Measurements from ENCODE around the gene MIA.
"Not testable (repeated sequence)": the region's sequence is repeated elsewhere in the genome, so short reads cannot be mapped to it uniquely, and the experiment has no call there.

The MIA gene

DNA sequence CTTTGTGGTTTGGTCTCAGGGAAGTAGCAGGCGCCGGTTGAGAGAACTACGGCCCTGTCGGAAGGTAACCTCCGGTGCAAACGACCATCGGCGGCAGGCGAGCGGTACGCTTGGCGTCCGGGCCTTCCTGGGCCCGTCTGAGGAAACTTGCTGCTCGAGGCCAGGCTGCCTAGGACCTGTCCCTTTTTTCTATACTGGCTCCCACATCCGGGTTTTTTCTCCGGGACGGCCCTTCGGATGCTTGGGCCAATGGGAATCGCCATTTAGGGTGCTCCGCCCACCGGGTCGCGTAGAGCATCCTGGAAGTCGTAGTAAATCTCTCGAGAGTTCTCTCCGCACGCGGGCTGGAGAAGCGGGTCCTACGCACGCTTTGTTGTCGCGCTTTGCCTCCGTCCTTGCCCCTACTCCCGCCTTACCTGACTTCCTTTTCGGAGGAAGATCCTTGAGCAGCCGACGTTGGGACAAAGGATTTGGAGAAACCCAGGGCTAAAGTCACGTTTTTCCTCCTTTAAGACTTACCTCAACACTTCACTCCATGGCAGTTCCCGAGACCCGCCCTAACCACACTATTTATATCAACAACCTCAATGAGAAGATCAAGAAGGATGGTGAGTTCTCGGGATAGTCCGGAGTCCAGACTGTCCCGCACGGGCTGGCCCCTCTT lies 24.3 kb upstream of the MIA start, which contains the start of gene SNRPA:
TSS of gene SNRPA (plus strand) at position 330 of the 664 bp plus-strand sequence. CDS start at position 536, 206 bp downstream.
- DNase-seq: peak; percentile 91

DNA sequence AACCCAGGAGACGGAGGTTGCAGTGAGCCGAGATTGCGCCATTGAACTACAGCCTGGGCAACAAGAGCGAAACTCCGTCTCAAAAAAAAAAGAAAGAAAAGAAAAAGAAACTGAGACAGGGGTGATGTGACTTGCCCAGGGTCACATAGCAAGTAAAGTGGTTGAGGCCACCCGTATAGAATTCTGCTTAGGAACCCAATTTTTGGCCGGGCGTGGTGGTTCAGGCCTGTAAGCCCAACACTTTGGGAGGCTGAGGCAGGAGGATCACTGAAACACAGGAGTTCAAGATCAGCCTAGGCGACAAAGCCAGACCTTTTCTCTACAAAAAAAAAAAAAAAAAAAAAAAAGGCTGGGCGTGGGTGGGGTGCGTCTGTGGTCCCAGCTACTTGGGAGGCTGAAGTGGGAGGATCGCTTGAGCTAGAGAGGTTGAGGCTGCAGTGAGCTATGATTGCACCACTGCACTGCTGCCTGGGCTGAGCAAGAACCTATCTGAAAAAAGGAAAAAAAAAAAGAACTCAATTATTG lies 23.0 kb upstream of the MIA start:
- no peak for DNase-seq

- no peak for DNase-seq
Measured at GRCh38 chr19:40754611-40755247, 20.6 kb upstream of the MIA start.

DNA sequence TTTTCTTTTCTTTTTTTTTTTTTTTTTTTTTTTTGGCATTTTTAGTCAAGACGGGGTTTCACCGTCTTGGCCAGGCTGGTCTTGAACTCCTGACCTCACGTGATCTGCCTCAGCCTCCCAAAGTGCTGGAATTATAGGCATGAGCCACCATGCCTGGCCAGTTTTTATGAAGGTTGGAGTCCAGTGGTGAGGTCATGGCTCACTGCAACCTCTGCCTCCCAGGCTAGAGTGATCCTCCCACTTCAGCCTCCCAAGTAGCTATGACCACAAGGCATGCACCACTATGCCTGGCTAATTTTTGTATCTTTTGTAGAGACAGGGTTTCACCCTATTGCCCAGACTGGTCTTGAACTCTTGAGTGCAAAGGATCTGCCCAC lies 20.1 kb upstream of the MIA start:
- DNase-seq: no peak

- DNase-seq: no peak
Measured at GRCh38 chr19:40755791-40756190, 19.5 kb upstream of the MIA start.

DNA sequence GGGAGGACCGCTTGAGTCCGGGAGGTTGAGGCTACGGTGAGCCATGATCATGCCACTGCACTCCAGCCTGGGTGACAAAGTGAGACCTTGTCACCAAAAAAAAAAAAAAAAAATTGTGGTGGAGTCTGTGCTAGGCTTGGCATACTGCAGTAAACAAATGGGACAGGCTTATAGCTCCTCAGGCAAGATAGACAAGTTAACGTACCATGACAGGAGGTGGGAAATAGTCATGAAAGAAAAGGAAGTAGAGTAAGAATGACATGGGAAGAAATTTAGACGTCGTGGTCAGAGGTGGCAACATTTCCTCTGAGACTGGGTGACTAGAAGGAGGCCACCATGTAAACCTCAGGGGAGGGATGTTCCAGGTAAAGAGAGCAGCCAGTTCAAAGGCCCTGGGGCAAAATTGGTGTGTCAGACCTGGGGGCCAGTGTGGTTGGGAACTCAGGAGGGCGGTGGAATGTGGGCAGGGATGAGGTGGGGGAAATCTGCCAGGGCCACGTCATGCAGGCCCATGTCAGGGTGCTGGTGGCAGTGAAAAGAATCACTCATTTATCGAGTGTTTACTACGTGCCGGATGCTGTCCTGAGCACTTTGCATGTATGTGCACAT lies 18.7 kb upstream of the MIA start:
- no peak for DNase-seq

- DNase-seq: no peak
Measured at GRCh38 chr19:40758491-40758890, 16.8 kb upstream of the MIA start.

GRCh38 chr19:40759352-40759751 lies 16.0 kb upstream of the MIA start:
- DNase-seq: no peak

DNA sequence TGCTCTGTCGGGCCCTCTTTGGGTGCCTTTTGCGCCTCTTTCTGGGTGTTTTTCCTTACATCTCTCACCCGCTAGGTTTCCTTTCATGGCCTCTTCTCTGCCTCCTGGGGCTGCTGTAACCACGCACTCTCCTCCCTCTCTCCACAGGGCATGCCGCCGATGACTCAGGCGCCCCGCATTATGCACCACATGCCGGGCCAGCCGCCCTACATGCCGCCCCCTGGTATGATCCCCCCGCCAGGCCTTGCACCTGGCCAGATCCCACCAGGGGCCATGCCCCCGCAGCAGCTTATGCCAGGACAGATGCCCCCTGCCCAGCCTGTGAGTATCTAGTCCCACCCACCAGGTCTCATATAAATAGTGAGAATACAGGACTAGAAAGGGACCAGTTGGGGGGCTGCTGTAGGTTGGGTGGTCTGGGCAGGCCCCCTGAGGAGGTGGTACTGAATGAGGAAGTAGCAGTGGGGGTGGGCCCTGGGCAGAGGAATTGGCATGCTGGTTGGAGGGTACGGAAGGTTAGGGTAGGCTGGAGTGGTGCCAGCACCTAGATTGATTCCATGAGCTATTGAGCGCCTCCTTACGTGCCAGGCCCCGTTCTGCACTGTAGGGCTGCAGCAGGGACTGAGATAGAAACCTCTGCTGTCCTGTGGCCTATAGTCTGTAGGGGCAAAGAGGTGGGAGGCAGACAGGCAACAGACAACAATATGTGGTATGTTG lies 12.4 kb upstream of the MIA start:
- DNase-seq: no peak

DNA sequence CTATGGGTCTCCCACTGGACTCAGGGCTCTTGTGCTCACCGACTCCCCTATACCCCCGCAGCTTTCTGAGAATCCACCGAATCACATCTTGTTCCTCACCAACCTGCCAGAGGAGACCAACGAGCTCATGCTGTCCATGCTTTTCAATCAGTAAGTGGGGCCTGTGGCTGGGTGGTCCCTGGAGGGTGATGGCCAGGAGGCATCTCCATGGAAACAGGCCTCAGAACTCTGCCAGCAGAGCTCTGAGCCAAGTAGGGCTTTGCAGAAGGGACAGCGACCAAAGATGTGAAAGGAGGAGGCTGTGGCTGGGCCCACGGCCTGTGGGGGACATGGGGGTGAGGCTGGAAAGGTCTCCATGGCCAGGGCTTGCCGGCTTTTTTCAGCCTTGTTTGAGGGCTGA lies 11.8 kb upstream of the MIA start:
- DNase-seq: no peak

DNA sequence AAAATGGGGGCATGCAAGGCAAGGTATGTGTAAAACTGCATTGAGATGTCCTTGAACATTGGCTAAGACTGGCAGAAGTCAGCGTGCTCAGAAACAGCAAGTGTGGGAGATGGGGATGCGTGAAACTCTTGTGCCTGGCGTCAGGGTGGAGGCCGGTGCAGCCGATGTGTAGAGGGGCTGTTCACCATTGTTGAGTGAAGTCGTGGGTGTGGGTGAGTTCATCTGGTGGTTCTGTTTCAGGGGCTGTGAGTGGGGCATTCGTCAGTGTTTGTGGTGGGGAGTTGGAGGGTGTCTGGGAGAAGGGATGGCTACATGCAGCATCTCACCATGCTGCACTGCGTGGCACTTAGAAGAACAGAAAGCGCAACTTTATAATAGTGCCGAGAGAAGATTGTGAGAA lies 11.4 kb upstream of the MIA start:
- no peak for DNase-seq

DNA sequence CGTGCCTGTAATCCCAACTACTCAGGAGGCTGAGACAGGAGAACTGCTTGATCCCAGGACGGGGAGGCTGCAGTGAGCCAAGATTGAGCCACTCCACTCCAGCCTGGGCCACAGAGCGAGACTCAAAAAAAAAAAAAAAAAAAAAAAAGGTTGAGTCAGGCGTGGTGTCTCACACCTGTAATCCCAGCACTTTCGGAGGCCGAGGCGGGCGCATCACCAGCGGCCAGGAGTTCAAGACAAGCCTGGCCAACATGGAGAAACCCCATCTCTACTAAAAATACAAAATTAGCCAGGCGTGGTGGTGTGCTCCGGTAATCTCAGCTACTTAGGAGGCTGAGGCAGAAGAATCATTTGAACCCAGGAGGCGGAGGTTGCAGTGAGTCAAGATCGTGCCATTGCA lies 8.9 kb upstream of the MIA start:
- not testable (repeated sequence) for DNase-seq

DNA sequence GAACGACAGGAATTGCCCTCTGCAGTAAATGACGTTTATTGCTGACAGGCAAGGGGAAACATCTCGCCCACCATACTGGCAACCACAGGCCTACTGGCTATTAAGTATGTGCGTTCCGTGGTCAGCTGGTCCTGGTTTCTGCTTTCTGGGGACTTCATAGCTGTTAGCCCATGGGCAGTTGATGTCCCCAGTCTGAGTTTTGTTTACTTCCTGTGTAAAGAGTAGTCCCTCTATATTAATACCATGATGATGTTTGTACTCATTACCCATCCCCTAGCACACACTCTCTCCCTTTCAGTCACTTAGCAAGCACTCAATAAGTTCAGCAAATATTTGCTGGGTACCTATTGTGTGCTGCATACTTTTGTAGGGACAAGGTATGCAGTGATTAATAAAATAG lies 6.5 kb upstream of the MIA start:
- DNase-seq: no peak

GRCh38 chr19:40771101-40771862 lies 4.0 kb upstream of the MIA start:
- not testable (repeated sequence) for DNase-seq

- no peak for DNase-seq
Measured at GRCh38 chr19:40775632-40776022, 306 bp downstream of the MIA start.

- no peak for DNase-seq
Measured at GRCh38 chr19:40776364-40776763, 1.0 kb downstream of the MIA start.

- peak; percentile 92 for DNase-seq
Measured at GRCh38 chr19:40776932-40777644, 1.8 kb downstream of the MIA start.

DNA sequence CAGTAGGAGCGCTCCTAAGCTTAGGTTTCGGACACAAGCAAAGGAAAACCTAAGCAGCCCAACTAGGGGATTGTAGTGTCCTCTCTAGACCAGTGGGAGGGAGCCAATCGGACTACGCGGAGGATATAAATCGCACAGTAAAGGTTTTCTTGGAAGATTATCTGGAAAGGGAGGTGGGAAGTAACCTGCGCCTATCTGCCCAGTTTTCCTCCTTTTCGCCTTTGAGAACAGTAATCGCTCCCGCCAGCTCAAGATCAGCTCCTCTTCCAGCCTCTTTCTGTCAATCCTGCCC lies 2.3 kb downstream of the MIA start:
- no peak for DNase-seq

GRCh38 chr19:40777937-40778705 lies 2.8 kb downstream of the MIA start, which contains the start of gene RAB4B:
Gene RAB4B, plus strand, starts transcription at chr19:40778247. Its CDS starts 129 bp downstream, at chr19:40778376.
- peak; percentile 99 for DNase-seq

GRCh38 chr19:40778706-40779284 lies 3.5 kb downstream of the MIA start:
- DNase-seq: no peak

GRCh38 chr19:40780582-40780981 lies 5.3 kb downstream of the MIA start:
- no peak for DNase-seq

All from NCI-H187 treated with DMSO at 0.1 percent for 48 hours (cell line).